NCI-H2196 treated with DMSO at 0.1 percent for 48 hours (cell line): Measurements from ENCODE around the gene ALDH4A1.

Experiments used
- DNase-seq: peaks from one replicate; lab custom pipeline; 2025; ENCODE audit not compliant: unreplicated experiment; lab: John Stamatoyannopoulos, UW

ALDH4A1 gene

DNA sequence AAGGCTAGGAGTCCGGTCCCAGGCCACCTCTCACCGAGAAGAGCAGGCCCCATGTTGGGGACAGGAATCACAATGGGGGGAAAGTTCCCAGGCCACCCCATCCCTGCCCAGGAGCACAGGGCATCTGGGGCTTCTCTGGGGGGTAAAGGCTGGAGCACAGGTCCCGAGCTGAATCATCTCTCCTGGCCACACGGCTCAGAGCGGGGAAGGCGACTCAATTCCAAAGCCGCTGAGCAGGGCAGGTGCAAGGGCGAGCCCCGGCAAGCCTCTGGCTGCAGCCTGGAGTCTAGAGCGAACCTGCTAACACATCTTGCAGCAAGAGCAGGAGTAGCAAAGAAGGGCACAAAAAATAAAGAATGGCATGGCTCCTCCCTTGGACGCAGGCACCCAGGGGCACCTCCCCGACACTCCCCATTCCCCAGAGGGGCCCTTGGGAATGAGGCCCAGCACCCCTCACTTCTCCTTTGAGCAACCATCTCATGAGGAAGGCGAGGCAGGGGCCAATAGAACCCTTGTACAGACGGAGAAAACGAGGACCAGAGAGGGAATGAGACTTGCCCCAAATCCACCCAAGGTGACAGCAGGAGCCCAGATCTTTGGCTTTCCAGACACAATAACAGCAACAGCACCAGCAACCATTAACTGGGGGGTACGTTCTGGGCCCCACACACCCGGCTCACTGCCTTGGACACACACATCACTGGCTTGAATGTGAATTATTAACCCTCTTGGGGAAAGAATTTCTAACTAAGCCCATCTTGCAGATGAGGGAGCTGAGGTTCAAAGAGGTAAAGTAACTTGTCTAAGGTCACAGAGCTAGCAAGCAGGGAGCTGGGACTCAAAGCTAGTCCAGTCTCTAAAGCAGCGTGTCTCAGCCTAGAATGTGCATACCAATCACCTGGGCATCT is 20.7 kb upstream of the ALDH4A1 start:
- no peak for DNase-seq

DNA sequence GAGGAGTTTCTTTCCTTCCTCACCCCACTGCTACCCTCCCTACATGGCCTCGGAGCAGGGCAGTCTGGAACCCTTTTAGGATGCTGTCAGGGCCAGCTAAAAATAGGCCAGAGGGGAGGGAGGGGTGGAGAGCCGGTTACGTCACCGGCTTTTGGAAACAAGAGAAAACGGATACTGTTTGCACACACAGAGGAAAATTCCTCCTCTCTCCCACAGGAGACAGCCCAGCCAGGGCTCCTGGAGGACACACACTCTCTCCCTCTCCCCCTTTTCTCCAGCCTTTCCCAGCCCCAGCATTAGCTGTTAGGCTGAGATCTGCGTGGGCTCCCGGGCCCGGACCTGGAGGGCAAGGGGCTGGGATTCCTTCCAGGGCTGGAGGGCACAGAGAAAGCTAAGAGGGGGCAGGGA is 20.0 kb upstream of the ALDH4A1 start:
- DNase-seq: no peak

DNA sequence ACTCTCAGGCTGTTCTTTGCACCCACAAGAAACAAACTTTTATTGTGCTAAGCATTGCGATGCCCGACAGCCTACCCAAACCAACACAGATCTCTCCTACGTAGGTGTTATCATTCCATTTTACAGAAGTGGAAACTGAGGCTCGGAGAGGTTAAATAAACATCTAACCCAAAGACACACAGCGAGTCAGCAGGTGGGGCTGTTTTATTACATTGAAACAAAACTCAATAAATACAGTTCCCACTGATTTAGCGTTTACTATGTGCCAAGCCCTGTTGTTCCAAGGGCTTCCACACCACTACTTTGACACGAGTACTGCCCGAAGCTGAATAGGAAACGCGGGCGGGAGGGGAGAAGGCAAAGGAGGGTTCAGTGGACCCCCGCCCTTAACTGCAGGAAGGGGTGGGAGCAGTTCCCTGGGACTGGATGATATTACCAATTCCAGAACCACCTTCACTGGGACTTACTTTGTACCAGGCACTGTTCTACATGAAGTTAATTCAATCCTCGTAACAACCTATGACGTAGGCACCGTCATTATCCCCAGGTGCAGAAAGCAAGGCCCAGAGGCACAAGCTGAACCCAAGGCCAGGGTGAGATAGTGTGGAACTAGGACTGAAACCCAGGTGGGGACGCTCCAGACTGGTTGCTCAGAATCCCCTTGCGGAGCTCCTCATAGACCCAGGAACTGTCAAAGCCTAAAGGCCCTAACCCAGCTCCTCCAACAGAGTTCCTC is 19.3 kb upstream of the ALDH4A1 start:
- no peak for DNase-seq

DNA sequence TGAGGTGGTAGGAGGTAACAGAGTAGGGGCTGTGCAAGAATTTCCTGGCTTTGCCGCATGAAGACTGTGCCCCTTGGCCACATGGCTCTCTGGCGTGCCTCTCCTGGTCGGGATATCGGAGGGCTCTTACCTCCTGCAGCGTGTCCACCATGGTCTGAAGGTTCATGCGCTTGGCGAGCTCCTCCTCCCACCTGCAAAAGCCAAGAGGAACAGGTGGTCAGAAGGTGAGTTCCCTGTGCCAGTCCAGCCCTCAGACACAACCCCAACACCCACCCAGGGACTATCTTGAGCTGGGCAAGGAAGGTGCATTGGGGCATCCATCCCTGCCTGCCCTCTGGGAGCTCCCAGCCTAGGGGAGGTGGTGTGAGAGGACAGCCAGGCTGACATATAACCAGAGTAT is 18.6 kb upstream of the ALDH4A1 start:
- no peak for DNase-seq

DNA sequence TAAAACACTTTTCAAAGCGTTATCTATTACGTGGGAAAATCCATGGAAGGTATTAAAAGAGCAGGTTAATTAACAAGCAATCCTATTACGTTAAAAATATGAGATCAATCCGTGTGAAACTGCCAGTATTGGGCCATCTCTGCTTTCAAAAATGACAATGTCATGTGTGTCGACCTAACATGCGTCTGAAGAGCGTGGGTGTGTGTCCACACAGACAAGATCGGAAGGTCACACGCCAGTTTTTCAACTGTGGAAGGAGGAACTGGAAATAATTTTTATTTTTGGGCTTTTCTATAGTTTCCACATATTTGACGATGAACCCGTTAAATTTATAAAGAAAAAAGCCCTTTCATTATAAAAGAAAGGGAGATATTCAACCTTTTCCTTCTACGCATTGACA is 17.6 kb upstream of the ALDH4A1 start:
- no peak for DNase-seq

DNA sequence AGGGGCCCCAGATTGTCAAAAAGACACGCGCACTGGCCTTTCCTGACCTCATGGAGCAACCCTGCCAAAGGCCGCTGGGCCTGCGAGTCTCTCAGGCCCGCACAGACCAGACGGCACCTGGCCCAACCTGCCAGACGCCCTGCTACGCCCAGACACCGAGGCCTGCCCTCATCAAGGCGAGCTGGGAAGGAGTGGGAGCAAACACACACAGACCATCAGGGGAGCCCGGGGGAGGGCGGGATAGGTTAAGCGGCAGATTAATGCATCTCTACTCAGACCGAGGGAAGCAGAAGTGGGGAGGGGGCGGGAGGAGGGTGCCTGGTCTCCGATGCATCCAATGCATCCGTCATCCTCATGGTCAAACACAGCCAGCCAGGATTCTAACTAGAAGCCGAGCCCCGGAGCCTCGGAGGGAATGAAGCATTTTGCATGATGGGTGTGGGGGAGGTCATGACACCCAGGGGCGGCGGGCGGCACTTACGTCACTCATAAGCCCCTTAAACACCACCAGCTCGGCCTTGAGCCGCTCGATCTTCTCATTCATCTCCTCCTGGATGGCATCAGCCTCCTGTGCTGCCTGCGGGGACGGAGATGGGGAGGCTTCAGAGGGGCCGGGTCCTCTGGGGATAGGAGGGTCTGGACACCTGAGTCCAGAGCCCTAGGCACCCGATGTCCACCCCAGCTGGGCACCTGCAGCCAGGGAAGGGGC is 17.0 kb upstream of the ALDH4A1 start:
- no peak for DNase-seq

DNA sequence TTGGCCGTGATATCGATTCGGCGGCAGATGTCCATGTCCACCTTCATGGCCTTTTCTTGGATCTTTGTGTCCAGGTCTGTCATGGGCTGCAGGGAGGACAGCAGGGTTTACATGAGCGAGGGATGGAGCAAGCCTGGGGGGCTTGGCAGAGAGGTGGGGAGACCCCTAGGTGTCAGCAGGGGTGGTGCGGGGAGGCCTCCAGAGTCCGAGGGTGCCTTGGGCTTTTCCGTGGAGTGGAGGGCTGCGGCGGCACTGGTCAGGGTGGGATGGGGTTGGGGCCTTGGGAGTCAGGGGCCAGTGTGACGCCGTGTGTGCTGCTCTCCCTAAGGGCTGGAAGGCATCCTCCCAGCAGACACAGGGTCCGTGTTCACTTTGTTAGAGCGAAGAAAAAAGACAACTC is 16.1 kb upstream of the ALDH4A1 start:
- DNase-seq: no peak

DNA sequence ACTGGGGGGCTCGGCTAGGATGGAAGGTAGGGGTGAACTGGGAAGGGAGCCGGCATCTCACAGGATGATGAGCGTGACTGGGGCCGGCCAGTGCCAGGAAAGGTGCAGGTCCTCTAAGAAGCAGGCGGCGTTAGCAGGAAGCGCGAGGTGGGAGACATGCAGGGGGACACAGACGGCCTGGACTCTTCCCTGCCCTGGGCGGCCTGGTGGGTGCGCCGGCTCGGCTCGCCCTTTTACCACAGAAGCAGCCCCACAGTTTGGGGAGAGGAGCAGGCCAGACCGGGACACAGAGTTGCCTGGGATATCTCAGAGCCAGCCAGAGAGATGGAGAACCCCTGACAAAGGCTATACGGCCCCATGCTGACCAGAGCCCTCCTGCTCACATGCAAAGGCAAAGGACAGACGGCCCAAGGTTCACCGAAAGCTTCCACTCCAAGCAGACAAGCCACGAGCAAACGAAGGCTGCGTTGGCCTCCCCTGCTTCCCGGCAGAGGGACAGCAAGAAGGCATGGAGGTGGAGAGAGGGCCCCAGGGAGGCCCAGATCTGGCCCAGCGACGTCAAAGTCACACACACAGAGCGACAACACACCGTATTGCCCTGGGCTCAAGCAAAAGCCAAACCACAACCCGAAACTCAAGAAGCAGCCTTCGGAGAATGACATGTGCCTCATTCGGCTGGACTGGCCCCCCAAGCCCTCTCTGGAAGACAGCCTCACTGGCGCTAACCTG is 14.9 kb upstream of the ALDH4A1 start:
- no peak for DNase-seq

DNA sequence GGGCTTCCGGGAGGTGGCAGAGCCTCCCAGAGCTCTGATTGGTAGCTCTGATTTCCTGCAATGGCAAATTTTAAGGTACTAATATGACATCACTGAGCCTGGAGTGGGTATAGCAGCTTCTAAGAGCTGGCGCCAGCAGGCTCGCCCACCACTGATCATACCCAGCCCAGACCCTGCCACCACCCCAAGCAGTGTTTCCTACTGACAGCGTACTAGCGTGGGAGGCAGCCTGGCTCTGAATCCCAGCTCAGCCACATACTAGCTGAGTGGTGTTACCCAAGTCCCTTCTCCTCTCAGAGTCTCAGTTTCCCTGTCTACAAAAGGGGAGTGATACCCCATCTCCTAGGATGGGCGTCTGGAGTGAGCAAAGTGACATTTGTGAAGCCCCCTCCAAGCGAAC is 13.0 kb upstream of the ALDH4A1 start:
- no peak for DNase-seq

DNA sequence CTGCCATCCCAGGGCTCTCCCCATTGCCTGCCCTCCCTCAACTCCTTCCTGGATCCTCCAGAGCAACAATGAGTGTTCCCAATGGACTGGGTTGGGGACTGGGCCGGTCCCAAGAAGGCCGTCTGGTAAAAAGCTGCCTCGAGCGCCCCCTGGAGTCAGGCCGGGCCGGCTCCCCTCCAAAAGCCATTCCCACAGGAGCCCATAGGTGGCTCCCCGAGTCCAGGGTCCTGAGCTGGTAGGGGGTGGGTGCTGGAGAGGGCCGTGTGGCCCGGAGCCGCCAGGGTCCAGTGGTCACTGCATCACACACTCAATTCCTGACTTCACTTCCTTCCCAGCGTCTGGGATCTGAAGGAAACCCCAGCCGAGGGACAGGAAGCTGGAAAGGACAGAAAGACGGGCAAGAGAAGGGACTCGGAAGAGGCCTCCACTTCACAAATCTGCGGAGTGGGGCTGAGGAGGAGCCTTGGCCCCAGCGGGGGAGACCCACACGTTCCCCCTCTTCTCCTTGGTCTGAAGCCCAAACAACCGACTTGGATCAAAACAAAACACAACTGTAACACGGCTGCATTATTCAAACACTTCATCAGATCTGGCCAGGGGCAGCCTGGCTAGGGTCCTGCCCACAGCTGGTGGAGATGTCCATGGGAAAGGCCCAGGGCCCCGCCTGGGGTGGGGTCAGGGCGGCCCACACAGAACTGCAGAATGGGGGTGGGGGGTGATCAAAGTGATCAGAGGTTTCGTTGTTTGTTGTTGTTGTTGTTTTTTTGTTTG is 10.9 kb upstream of the ALDH4A1 start:
- DNase-seq: no peak

DNA sequence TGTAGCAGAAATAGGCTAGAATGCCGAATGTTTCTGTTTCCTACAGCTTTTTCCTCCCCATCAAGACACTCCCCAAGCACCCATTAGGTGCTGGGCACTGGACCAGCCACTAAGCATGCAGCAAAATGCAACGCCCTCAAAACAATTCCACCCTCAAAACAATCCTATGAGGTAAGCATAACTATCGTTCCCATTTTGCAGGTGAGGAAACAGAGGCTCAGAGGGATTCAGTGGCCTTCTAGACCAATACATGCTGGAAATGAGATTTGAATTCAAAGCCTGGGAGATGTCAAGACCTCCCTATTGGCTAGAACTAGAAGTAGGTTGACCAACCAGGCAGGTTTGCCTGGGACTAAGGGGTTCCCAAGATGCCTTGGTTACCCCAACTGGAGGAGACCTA is 10.2 kb upstream of the ALDH4A1 start:
- DNase-seq: no peak

DNA sequence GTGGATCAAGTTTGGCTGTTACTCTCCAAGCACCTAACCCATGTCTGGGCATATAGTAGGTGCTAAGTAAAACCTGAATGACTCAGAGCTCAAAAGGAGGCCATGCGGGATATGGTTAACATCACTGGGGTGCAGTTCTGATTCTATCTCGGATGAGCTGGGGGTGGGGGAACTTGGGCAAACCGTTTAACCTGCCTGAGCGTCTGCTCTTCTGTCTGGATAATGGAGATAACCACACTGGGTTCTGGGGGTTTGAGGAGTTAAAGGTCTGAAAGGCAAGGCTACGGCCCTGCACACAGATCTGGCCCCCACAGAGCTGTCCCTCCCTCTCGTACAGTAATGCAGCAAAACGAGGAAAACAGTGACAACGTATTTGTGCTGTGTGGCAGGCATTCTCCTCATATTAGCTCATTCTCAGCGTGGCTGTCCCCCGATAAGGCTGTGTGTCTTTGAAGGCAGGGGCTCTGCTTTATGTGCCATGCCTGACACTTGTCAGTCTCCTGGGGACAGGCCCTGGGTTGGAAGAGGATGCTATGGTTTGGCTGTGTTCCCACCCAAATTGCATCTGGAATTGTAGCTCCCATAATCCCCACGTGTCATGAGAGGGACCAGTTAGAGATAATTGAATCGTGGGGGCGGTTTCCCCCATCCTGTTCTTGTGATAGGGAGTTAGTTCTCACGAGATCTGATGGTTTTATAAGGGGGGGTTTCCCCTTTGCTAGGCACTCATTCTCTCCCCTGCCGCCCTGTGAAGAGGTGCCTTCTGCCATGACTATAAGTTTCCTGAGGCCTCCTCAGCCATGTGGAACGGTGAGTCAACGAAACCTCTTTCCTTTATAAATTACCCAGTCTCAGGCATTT is 6.8 kb upstream of the ALDH4A1 start:
- DNase-seq: no peak

DNA sequence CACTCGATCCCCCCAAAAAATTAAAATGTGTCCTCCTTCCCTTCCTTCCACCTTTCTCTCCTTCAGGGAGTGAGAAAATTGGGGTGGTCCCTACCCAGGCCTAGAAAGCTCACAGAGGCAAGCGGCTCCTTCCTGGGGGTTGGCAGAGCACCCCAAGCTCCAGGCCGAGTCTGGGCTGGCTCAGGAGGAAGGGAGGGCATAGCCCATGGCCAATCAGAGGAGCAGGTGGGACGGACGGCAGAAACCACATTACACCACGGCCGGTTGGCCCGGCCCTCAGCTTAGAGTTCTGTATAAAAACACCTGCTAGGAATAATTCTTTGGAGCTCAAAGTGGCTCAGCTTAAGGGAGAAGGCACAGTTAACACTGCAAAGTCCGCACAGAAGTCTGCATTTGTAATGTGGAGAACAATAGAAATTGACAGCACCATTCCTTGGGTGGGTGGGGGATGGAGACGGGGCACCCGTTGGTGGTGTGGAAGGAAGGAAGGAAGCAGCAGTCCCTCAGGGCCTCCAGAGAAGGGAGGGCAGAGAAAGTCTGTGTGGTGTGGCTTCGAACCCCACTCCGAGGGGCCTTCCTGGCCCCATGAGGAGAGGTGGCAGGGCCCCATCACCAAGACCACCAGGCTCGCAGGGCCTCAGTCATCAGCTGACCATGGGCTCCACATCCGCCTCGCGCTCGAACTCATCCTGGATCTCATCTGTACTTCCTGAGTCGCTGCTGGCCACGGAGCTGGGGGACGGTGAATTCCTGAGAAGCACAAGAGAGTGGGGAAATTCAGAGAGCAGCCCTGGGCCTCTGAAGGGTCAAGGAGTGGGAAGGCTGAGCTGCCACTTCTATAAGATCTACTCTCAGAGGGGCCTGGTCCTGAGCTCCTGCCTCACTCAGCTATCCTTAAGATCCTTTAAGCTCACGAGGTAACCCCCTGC is 5.8 kb upstream of the ALDH4A1 start:
- no peak for DNase-seq

DNA sequence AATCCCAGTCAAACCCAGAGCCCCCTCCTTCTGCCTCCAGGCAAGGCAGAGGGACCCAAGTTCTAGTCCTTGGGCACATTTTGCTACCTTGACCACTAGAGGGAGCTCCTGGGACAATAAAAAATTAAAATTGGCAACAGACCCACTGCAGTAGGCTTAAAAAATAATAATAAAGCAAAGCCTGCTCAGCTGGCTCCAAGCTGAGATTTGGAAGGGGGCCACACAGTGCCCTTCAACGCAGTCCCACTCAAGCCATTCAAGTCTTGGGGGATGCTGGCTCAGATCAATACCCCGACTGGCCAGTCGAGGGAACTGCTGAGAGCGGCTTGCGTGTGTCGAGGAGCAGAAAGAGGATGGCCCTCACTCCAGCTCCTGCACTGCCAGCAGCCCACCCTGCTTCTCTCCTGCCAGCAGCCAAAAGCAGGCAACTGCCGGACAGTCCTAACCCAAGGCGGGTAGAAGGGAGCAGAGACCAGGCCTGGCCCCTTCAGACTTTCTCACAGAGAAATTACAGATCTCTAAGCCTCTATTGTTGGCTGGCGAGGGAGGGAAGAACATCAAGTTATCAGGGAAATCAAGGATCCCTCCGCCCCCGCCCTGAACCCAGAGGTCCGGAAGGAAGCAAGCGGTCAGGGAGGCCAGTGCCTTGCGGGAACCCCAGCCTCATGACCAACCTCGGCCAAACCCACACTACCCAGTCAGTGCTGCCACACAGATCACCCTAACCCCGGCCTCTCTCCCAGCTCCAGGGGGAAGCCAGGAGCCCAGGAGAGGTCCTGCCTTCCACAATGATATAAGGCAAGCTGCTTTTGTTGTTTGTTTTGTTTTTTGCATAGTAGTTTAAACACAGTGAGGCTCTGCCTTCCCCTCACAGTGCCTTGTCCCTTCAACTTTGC is 4.9 kb upstream of the ALDH4A1 start:
- no peak for DNase-seq

DNA sequence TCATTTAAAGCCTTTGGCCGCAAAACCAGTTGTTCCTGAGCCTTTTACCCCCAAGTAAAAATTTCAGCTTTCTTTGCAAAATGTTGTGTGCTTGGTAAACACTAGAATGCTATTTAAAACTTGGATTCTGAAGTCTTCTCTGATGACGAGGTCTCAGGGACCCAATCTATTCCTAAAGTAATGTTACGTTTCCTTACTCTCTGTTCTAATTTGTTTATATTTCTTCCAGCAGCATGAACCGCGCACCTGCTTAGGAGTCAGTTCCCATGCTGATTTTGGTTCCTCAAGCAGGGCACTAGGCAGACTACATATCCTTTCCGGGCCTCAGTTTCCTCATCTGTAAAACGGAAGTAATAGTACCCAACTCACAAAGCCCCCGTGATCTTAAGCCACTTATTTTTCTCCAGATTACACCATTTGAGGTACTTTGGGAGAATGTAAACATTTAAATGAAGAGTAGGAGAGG is 969 bp upstream of the ALDH4A1 start:
- DNase-seq: no peak

DNA sequence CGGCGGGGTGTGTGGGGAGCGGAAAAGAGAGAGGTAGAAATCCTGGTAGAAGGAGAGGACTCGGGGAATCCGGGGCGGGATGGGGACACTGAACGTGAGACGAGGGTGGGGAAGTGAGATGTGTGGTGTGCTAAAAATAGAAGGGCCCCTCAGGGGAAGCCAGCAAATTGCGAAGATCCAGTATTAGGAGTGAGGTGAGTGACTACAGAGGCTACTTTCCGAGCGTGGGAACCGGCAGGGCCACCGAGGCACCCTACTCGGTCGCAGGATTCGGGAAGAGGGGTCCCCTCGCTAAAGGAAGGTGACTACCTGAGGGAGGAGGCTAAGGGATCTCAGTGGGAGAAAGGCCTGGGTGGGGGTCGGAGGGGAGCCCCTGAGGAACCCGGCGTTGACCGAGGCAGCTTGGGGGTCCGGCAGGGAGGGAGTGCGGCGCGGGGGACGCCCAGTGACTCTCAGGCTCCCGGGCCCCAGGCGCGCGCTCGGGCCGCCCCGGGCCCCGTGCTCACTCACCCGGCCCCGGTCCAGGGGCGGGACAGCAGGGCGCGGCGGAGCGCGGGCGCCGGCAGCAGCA is 318 bp downstream of the ALDH4A1 start:
- no peak for DNase-seq
